Suppressor macrophage treated with lipopolysaccharide for 1 hour (primary cell): ENCODE results near the gene HIVEP3.

Experiments used
- DNase-seq, 3 donors: peaks; one replicate each; pipeline ENCODE4 v3.0.0-alpha.2; 2020 to 2022

Gene HIVEP3

DNA sequence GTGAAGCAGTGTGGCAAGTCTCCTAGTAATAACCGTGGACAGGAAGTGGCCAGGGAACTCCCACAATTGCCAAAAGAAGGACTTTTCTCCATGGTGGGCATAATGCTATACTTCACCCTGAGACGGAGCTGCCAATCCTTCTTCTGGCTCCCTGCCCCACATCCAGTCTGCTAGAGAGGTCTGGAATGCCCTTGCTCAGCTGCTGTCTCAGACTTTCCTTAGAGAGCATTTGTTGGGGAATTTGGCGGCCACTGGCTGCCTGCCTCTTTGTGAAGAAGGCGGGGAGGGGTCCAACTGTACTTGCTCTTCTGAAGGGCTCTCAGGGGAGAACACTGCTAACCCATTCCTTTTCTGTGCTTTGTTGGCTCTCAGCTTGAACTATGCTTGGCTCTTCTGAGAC, 310.5 kb downstream of the HIVEP3 start:
- DNase-seq: peak; percentile 53 to 55 (median 55)

DNA sequence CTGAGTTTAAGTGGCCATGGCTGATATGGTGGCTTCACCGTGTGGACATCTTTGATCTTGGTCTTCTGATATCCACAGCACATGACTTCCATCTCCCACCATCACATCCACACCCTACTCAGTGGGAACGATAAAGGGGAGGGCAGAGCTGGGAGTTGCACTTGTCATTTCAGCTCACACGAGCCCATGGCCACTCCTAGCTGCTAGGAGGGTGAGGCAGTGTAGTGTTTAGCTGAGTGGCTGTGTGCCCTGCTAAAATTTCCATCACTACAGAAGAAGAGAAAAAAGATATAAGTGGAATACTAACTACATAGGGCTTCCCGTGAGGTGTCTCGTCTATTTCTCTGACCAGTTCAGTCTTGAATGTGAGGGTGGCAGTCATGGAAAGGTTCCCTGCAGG, 310.9 kb downstream of the HIVEP3 start:
- no peak for DNase-seq

DNA sequence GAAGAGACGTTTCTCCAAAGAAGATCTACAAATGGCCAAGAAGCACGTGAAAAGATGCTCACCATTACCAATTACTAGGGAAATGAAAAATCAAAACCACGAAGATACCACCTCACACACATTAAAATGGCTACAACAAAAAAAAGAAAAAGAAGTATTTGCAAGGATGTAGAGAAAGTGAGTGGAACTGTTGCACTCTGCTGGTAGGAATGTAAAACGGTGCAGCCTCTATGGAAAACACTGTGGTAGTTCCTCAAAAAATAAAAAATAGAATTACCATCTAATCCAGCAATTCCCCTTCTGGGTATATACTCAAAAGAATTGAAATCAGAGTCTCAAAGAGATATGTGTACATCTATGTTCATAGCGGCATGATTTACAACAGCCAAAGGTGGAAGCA, 318.8 kb downstream of the HIVEP3 start:
- DNase-seq: no peak

DNA sequence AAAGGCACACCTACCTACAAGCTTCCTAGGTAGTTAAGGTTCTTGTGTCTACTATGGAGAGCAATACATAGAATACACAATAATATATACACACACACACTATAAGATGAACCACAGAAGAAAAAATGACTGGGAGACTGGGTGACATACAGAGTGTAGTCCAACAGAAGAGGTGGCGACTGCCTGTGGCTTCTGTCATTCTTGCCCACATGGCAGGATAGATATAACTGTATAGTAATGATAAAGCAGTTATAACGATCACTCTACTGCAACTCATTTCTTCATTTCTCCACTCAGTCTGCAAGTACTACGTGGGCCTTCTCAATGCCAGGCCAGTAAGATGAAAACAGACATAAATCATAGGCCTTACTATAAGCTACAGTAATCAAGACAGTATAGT, 320.4 kb downstream of the HIVEP3 start:
- DNase-seq: no peak

DNA sequence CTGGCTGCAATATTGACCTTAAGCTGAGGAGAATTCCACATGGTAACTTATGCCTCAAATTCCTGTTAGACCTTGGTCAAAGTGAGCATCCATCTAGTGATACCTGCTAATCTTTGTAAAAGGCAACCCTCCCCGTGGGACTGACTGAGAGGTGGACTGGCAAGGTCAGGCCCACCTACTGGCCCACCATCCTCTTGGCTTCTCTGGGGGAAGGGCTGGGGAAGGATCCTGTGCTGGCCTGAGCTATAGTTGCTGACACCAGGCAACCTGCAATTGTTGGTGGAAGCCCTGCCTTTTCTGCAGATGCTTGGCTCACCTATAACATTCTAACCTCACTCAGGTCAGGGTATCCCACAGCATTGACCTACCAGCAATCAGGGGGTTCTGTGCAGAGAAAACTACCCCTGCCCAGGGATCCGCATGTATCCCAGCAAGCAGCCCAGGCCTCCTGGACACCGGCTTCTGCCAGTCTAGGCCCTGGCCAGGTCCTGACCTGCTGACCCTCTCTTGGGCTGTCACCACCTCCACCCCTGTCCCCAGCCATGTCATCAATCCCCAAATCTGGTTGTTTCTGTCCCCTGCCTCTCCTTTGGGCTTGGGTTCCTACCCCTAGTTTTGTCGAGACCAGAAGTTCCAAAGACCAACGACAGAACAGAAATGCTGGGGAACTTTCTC, 326.1 kb downstream of the HIVEP3 start:
- DNase-seq: no peak

DNA sequence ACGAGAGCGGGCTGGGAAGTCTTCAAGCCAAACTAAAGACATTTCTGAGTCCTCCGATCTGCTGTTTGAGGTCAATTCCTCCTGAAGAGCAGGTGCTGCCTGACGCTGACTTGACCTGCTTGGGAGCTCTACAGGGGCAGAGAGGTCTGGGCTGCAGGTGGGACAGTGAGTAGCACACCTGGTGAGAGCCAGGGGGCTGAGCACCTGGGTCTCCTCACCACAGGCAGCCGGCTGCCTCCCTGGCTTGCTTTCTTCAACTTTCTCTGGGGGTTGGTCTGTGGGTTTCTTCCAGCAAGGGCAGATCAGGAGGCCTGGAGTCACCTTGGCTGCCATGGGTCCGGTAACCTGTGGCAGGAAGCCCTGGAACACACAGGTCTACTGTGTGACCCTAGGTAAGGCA, 326.8 kb downstream of the HIVEP3 start:
- no peak for DNase-seq

DNA sequence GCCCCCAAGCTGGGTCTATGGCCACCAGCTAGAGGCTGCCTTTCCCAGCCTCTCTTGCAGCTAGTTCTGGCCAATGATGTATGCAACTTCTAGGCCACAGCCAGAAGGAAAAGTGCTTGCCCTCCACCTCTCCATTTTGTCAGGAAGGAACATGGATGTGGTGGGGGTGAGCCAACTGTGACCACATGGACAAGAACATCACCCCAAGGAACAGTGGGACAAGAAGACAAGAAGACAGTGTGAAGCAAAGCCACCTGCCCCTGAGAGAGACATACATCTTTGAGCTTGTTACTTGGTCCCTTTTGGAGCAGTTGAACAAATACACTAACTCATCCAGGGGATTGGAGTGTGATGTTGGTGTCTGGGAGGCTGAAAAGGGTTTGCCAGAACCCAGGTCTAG, 328.4 kb downstream of the HIVEP3 start:
- no peak for DNase-seq

DNA sequence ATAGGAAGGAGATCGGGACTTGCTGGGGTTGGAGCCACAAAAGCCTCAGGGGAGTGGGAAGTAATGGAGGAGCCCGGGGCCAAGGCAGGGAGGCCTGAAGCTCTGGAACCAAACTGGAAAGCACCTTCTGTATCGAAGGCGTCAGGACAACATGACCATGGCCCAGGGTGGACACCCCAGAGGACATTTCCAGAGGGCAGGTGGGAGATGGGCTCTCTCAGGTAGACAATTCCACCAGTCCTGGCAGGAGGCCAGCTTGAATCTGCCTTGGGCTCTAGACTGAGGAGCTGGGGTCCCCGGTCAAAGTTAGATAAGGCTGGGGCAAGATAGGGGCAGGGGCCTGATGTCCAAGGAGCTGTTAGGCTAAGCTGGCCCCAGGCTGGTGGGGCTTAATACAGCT, 329.3 kb downstream of the HIVEP3 start:
- no peak for DNase-seq

DNA sequence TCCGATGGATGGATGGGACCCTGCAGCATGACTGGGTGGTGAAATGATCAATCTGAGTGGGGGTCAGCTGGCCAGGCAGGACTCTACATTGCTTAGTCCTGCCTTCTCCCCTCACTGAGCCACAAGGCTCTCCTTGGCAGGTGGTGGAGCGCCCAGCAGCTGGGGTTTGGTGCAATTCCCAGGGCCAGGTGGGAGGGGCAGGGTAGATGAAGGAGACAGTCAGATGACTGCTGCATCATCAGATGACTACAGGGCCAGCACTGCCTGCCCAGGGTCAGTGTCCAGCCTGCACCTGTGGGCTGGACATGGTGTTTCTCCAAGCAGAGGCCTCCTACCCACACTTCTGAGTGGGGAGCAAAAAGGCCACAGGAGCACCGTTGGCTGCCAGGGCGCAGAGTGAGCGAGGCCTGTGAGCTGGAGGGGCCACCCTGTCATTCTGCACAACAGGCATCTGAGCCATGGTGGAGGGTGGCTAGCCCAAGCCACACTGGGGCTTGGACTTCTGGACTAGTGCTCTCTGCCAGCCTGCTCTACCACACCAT, 330.3 kb downstream of the HIVEP3 start:
- DNase-seq: no peak

DNA sequence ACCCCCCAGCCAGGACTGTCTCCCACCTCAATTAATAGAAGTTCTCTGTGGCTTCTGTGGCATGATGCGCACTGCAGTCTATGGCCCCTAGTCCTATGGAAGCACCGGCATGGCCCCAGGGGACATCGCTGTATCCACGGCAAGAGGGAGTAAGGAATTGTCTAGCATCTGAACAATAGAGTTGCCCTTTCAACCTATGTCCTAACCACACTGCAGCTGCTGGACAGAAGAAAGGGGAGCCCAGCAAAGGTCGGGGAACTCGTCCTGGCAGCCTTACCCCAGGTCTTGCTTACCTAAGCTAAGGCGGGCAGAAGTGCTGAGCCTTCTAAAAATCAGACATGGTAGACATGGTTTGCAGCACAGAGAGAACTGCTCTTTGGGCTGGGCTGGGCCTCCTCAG, 330.9 kb downstream of the HIVEP3 start:
- no peak for DNase-seq

DNA sequence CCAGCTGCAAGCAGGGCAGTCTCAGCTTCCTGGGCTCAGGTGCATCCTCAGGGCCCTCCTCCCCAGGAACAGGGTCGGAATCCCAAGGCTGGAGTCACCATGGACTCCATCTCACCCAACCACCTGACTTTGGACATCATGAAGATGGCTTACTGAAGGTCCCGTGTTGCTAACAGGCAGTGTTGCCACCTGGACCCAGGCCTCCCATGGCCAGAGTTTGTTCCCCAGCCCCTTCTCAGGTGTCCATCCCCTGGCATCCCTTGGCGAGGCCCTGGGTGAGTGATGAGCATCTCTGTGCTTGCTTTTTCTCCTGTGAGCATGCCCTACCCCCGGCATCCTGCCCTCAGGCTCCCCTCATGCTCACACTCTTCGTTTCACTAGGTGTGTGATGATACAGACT, 332.5 kb downstream of the HIVEP3 start:
- DNase-seq: no peak

DNA sequence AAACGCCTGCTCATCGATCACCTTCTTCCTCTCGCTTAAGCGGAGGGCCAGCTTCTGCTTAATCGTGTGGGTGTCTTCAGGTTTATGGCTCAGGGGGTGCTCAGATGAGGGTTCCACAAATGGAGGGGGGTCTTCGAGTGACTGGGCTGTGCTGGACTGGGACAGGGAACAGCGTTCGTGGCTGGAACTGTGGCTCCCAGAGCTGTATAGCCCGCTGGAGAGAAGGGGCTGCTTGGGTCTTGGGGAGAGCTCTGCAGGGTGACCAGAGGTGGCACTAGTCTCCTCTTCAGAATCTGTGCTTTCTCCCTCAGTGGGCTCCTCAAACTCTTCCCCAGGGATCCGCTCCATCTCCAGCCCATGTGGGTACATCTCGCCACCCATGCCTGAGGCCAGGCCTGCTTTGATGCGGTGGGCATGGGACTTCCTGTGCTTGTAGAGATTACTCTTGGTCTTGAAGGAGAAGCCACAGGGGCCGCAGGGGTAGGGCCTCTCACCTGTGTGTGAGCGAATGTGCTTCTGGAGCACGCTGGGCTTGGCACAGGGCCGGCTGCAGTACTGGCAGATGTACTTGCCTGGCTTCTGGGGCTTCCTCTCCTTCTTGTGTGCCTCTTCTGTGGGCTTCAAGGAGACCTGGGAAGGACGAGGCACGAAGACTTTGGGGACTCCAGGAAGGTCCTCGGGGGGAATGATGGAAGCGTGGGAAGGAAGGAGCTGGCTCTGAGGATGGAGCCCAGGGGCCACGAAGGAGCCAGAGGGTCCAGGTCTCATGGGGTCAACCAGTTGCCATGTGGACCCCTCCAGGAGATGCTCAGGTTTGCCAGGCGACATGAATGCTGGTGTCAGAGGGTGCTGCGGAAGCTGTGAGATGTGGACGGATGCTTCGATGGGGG, 334.8 kb downstream of the HIVEP3 start:
- DNase-seq: no peak

DNA sequence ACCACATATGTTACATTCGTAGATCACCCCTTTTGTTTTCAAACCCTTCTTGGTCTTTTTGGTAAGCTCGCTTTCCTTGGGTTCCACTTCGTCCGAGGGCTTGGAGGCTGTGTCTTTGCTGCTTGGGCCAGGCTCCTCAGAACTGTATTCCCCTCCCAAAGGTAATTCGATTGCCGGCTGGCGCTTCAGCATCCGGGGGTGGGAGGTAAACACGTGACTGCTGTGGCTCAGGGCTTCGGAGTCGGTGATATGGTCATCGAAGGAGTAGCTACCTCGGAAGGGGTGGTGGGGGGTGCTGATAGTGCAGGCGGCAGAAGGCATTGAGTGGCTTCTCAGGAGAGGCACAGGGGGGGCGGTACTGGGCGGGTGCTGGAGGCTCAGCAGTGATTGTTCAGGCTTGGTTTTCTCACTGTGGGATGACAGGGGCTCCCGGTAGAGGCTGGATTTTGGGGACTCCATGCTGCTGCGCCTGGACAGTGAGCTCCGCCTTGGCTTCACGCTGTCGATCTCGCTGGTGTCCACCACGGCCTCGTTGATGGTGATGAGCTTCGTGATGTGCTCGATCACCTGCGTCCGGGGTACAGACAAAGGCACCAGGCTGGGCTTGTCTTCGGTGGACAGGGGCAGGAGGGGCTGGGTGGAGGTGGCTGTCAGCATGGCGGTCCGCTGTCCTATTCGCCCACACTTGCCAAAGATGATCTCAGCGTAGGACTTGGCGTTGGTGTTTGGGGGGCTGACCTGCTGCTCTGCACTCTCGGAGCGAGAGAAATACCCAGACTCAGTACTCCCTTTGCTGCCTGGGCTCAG, 335.7 kb downstream of the HIVEP3 start:
- DNase-seq: no peak

DNA sequence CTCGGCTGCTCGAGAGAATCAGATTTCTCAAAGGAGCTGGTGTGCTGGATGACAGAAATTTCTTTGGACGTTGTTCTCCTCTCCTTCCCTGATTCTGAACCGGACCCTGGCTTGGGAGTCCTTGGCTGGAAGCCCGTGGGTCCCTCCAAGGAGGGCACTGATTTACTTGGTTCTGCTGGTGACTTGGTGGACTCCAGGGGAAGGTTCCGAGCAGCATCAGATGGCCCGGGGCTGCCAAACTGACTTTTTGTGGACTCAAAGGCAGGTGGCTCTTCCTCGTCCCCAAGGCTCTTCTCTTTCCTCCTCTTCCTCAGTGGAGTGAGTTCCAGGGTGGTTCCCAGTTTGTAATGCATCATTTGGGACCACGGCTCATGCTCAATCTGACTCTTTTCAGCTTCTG, 336.4 kb downstream of the HIVEP3 start:
- no peak for DNase-seq

DNA sequence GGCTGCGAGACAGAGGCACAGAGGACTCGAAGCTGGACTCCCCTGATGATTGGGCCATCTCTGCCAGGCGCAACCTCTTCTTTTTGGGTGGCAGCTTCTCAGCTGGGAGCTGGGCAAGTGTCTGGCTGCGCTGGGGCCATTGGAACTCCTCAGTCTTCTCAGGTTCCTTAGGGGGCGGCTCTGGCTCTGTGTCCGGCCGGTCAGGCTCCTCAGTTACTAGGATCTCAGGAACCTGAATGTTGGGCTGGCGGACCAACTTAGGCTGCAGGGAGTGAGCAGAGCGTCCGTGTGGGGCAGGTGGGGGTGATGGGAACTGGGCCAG, 336.8 kb downstream of the HIVEP3 start:
- DNase-seq: no peak

DNA sequence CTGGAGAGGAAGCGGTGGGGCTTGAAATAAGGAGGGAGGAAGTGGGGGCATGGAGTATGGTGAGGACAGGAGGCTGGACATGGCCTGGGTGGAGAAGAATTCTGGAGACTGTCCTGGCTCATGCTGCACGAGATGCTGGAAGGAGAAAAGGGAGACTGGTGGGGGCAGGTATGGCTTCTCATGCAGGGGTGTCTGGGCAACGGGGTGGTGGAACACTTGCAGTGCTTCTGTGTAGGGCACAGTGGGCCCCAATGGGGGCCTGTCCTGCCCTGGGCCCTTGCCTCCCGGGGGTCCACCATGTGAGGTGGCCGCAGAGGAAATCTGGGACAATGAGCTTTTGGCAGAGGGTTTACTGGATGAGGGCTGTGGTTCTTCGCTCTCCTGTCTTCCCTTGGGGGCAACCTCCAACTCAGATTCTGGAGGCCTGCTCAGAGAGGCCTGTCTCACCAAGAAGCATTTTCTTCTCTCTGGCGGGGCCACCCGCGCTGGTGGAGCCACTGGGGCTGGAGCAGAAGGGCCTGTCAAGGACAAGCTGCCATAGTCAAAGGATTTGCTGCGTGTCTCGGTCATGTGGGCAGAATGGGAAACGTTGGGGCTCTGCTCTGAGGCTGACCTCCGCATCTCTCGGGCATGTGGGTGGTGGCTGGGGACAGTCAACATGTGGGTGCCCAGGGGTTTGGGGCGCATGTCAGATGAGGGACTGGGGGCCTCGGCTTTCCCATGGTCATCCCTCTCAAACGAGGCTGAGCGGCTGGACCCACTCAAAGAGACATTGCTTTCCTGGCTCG, 337.3 kb downstream of the HIVEP3 start:
- DNase-seq: no peak

DNA sequence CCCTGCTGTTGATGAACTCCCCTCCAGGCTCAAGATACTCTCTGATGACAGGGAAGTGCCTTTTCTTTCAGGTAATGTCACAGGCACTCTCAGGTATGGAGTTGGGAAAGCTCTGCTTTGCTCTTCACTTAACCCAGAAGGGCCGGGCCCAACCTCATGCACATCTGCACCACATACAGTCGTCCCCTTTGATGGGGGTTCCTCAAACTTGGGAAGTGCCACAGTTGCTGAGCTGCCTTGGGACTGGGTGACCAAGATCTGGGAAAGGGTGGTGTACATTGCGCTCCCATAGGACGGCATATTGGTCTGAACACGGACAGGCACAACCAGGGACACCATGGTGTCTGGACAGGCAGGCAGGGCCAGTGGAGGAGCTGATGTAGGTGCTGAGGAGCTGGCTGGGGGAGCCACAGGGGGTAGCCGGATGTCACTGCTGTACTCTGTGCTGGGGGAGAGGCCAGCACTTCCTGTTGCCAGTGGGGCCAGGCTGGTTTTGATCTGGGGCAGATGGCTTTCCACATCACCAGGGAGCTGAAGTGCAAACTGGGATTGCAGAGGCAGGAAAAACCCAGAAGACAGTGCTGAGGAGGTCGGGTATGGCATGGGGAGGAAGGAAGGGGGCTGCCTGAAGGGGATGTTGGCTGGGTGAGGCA, 338.1 kb downstream of the HIVEP3 start:
- peak; percentile 30 to 45 (median 36) for DNase-seq

DNA sequence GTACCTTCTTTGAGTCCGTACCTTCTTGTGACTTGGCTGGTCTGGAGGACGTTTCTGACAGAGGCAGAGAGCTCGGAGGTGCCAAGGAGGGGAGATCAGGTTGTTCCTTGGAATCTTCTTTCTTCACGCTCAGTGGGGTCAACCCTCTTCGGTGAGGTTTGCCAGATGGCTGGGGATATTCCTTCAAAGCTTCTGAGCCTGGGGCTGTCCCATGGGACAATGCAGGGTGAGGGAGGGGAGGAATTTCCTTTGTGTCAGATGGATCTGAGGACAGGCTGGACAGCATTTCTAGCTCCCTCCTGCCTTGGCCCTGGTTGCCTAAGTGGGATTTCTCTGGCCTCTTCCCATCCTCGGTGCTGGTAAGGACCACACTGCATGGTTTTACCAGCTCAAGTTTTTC, 338.7 kb downstream of the HIVEP3 start:
- DNase-seq: no peak

DNA sequence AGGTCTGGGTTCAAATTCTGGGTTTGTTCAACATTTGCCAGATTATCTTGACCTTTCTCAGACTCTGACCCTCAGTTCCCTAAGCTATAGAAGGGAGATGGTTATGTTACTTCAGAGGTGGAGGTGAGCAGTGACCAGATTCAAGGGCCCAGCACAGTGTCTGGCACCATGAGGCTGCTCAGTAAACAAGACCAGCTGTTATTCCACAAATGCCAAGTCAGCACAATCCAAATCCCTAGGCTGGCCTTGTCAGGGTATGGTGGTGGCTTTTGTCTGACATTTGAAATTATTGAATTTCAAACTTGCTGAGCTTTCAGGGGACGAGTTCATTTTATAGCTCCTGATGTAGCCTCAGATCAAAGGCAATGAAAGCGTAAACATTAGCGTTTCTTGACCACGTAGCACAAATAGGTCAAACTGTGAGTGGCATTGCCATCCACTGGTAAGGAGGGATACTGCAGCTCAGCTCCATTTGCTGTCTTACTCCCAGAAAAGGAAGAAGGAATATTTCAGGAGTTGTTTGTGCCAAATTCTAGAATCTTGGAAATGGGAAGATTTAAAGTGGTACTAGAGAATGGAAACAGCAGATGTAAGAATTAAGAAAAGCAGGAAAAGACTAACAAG, 339.9 kb downstream of the HIVEP3 start:
- no peak for DNase-seq

DNA sequence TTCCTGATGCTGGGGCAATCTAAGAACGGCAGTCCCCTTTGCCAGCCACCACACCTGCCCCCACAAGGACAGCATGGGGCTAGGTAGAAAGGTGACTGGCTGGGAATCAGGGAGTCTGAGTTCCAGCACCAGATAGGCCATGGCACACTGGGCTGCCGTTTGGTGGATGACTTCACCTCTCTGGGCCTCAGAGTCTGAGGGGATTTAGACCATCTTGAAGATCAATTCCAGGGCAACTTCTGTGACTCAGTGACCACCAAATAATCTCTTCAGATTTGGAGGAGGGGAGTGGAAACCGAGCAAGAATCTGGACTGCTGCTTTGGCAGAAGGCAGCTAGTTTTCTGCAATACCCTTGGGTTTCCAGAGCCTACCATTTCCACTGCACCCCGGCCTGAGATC, 342.1 kb downstream of the HIVEP3 start:
- DNase-seq: no peak

DNA sequence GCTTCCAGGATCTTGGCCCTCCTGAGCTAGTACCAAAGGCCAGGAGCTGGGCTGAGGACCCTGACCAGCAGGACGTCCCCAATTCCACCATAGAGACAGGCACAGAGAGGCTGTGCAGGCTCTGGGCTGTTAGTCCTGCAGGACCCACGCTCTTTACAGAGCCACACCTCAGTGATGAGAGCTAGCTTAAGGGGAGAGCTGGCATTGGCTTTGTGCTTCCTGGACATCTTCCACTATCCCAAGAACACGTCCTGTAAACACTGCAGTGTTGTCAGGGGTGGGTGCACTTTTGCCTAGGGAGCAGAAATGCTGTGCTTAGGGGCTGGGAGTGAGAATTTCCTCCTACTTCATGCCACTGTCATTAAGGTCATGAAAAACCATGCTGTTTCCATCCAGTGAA, 342.5 kb downstream of the HIVEP3 start:
- DNase-seq: no peak

DNA sequence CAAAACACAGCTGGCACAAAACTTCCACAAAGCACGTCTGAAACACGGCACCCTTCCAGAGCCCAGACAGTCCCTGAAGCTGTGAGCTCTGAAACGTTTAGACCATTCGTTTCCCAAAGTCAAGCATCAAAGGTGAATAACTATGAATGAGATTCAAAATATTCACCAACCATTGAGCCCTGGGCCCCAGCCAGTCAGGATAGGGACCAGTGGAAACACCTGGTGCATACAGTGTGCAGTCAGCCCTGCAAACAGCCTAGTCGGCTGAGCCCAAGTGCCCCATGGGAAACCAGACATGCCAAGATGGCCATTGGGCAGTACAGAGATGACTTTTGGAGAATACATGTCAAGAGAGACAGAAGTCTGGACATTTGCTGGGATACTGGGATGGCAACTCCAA, 343.9 kb downstream of the HIVEP3 start:
- DNase-seq: no peak
